NOMO-1 treated with dmso at 0.1 percent for 144 hours (cell line): ENCODE results near the gene CXCL10.
A peak's percentile ranks its signal among the peaks of the same experiment; 100 is the strongest.
"Not testable (repeated sequence)": the region's sequence is repeated elsewhere in the genome, so short reads cannot be mapped to it uniquely, and the experiment has no call there.

ENCODE experiments used
- DNase-seq: peaks from one replicate; lab custom pipeline; 2025; ENCODE audit not compliant: unreplicated experiment; lab: John Stamatoyannopoulos, UW

Gene CXCL10

DNA sequence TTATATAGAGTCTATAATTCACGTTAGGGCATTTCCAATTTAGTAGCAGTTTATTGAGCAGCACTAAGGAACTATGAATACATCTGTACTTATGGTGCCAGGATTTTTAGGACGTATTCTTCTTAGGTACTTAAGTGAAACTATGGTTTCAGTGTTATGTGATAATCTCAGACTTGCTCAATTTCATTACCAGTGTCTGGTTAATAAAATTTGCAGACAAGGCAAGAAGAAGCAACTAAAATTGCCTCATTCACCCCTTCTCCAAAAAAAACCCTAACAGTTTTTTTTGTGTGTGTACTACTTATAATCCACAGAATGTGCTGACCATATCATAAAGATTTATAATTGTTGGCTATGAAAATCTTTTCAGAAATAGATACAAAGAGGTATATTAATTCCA lies 6.0 kb upstream of the CXCL10 start:
- no peak for DNase-seq

DNA sequence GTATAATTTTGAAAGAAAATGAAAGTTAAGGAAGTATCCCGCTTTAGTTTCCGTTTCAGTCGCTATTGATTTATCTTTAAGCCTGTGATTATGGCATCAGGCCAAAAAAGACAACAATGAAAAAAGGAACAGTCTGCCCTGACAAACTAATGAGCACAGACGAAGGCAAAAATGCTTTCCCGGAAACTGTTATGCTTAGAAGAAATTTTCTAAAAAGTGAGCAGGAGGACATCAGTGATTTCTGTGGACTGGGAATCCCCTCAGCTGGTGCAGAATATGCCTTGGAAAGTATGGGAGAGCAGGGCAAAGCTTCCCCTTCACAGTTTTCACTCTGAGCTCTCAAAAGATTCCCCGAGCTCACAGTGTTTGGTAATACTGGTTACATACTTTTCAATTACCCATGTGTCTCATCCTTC lies 5.1 kb upstream of the CXCL10 start:
- peak; percentile 39 for DNase-seq

DNA sequence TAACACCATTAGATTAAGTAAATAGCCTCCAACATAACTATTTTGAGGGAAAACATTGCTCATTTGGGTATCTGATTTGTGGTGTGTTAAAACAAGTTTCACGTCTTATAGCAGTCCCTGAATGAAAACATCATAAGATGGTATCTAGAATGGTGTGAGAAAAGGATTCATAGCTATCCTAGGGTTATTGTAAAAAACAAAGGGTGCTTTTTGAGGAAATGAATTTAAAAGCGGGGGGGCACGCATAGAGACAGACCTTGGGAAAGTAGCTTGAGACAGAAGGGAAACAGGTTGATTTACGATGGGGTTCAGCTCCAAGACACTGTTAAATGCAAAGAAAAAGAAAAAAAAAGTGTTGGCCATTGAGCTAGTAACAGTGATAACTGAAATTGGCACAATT lies 768 bp upstream of the CXCL10 start:
- DNase-seq: peak; percentile 44

DNA sequence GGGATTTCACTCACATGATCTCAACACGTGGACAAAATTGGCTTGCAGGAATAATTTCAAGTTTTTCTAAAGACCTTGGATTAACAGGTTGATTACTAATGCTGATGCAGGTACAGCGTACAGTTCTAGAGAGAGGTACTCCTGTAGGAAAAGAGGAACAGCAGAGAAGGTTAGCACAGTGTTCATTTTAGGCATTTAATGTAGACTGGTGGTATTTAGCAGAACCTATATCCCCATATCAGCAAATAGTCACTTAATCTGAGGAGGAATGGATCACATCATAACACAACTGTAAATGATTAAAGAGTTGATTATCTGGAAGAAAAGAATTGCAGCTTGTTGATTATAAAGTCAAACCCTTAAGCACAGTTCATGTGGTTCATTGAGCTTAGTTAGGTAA lies 620 bp downstream of the CXCL10 start:
- no peak for DNase-seq

DNA sequence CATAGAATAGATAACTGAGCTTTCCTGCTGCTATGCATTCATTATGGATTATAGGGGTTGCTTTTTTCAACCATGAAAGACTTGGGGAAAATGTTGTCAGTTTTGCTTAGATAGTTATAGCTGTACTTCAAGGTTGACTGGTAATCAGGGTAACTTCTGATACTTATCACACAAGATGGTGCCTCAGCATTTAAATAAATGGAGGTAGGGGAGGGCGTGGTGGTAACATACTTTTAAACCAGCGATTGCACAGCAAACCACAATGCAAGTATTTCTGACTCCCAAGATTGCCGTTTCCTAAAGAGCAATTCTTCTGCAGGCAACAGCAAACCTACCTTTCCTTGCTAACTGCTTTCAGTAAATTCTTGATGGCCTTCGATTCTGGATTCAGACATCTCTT lies 1.3 kb downstream of the CXCL10 start:
- DNase-seq: no peak

DNA sequence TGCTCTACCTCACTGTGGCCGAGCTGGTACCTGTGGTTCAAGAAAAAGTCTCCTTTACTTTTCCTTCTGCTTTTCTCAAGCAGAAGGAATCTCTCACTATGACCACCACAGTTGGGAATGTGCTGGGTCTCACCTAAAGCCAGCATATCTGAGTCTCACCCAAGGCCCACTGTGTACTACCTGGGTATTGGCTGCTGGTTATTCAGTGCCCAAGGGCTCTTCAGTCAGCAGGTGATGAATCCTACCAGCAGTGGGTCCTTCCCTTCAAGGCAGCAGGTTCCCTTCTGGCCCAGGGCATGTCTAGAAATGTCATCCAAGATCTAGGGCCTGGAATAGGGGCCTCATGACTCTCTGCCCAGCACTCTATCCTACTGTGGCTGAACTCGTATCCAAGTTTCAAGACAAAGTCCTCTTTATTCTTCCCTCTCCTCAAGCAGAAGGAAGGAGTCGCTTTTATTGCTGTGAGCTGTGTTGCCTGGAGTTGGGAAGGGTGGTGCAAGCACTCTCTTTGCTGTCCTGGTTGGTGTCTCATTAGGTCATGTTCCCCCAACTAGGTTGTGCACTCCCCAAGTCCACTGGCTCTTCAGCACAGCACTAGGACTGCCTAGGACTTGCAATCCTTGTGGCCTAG lies 6.1 kb downstream of the CXCL10 start:
- no peak for DNase-seq

DNA sequence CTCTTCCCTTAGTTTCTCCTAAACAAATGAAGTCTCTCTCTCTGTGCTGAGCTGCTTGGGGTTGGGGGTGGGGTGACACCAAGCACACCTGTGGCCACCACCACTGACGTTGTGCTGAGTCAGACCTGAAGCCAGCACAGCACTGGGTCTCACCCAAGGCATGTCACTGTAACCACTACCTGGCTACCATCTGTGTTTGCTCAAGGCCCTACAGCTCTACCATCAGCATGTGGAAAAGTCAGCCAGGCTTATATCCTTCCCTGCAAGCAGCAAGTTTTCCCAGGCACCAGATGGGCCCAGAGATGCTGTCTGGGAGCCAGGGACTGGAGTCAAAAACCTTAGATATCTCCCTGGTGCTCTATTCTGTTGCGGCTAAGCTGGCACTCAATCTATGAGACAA lies 6.9 kb downstream of the CXCL10 start:
- DNase-seq: no peak

DNA sequence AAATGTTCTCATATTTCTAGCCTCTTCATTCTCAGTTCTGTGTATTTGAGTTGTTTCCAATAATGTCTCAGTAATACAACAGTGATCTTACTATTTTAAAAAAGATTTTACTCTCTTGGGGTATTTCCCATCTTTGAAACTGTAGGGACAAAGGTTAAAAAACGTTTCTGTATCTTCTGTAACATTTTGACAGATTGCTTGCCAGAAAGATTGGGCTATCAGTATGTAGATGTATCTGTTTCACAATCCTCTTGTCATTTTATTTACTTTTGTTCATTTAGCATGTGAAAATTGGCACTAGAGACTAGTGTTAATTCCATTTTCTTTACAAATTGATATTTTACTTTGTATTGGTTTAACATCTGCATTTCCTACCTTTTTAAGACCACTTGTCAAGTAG lies 9.8 kb downstream of the CXCL10 start:
- DNase-seq: no peak

DNA sequence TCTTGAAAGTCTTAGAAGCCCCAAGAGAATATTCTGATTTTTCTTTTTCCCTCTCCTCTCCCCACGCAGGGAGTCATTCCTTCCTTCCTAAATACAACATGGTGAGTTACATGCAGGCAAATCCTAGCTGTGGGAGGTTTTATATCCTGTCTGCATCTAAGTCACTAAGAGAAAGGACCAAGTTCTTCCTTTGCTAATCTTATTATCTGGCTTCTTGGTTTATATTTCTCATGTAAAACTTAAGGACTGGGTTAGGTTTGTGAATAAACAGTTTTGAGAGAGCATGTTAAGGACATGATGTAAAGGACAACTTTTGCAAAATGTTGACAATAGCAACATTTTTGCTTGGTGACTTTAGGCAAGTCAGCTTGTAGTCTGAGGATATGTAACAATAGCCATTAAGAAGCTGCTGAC lies 10.9 kb downstream of the CXCL10 start:
- no peak for DNase-seq

DNA sequence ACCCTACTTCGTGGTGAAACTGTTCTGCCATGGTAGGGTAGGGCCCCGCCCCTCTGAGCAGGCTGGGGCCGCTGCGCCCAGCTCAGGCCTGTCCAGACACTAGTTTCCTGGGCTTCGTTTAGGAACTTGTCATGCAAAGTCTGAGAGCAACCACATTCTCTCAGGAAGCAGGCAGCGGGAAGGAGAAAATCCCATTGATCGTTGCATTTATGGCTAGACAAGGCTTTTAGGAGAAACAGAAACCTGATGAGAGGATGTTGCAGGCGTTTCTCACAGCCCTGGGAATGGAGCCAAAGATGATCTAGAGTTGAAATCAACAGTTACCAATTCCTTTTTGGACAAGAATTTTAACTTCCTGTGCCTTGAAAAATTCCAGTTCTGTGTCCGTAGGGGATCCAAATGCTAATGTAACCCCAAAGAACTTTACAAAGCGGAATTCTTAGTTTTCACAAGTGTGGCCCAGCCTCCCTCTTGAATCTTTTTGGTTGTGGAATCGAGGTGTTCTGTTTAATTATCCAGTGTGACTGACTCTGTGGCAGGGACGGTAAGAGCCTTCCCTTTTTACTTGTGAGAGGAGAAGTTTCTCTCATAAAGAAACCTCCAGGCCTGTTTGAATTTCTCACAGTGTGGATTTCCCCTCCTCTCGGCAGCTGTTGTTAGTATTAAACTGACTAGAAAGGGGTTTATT lies 11.5 kb downstream of the CXCL10 start:
- peak; percentile 17 for DNase-seq

DNA sequence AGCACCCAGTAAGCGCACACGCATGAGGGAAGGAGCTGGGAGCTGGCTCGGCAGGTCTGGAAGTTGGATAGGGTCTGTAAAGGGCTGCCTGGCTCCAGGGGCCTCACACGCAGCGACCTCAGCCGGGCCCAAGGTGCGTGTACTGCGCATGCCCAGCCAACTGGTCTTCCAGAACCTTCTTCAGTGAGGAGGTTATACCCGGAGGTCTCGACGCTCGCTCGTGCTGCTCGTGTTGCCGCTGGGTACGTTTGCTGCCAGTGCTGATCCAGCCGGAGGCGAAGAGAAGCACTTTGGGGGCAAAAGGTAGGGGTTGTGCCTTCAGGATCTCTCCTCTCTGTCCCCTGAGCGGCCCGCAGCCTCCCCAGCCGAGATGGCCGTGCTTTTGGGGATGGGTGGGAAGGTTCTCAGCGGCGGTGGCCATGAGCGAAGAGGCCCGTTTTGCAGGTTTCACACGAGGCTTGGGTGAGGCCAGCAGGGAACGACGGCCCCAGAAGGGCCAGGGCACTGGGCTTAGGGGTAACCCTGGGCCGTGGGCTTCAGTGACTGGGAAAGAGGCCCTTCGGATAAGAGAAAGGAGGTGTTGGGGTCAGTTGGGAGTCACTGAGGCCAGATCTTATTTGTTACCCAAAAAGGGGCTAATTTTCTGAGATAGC lies 12.2 kb downstream of the CXCL10 start:
- DNase-seq: no peak

DNA sequence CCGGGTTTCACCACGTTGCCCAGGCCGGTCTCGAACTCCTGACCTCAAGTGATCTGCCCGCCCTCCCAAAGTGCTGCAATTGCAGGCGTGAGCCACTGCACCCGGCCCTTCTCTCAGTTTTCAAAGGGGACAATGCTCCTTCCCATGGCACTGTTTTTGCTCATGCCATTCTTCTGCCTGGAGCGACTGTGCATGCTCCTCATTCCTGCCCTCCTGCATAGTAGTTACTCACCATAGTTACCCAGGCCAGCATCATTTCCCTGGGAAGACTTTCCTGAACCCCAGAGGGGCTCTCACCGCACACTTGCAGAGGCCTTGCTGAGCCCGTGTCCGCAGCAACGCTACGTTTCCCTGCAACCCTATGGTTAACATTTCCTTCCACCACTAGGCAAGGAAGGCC lies 12.7 kb downstream of the CXCL10 start:
- no peak for DNase-seq

DNA sequence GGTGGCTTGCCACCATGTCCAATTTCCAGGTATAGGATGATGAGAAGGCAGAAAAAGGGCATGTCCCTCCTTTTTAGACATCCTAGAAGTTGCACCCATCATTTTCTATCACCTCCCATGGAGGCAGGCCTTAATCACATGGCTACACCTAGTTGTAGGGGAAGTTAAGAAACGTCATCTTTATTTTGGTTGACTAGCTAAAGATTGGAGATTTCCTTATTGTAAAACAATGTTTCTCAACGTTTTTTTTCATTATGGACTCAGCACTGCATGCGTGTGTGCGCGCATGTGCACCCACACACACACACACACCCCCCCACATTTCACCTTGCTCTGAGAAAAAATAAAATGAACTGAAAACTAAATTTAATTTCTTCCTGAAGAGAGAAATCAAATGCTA lies 14.0 kb downstream of the CXCL10 start:
- DNase-seq: no peak

DNA sequence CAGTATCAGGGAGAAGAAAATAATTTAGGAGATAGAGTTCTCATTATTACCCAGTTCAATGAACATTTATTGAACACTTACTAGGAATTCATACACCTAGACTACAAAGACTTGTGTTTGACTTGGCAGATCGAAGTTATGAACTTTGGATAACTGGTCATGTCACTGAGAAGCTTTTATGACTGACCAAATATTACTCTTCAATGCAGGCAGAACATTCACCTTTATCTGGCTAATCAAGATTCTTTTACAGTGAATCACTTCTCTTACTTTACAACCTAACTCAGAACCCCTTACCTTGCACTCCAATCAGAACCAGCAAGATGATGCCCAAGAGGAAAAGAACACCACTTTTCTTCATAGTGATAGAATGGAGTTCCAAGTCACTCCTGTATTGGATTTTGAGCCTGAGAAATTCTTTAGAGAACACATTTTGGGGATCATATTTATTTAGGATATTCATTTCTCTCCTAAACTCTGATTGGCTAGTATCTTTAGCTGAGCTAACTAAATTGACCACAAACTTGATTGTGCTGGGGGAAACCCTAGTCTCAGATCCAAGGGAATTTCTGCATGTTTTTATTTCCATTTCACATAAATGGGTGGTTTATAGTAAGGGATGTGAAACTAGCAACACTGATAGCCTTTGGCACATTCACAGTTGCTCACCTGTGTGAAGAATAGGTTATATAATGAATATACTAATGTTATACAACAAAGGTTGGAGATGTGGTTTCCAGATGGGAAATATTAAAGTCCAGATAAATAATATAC lies 16.0 kb downstream of the CXCL10 start, which contains the start of gene CXCL9:
Gene CXCL9, minus strand, starts transcription at position 421 of the 774 bp plus-strand sequence. Its CDS starts 60 bp downstream, at position 361.
- no peak for DNase-seq

DNA sequence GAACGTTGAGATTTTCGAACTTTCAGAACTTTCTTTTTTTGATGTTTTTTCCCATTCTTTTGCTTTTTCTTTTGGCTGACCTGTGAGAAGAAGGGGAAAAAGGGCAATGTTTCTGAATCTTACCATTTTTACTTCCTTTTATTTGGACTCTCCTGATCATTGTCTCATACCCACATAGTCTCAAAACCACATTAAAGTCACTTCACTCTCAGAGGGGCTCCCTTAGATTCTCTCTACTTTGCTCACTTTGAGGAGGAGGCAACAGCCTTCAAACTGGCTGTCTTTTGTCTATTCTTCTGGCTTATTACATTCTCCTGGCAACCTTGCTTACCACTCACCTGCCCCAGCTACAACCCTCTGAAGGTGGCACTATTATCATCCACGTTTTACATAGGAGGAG lies 19.7 kb downstream of the CXCL10 start:
- DNase-seq: no peak

DNA sequence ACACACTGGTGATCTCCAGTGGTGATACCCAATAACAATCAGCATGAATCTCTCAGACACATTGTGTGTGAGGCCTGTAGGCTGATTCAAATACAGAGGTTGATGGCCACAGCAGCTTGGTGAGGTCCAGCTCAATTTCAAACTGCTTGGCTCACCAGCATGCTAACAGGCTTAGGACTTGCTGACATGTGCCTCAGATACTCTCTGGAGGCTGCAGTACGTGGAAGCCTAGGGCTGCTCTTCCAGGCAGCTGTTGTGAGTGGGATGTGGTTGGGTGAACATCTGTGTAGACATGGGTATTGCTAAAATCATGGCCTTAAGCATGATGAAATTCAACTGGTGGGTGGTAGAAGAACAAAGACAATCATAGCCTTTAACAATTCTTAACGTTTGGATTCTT lies 20.3 kb downstream of the CXCL10 start:
- peak; percentile 14 for DNase-seq

DNA sequence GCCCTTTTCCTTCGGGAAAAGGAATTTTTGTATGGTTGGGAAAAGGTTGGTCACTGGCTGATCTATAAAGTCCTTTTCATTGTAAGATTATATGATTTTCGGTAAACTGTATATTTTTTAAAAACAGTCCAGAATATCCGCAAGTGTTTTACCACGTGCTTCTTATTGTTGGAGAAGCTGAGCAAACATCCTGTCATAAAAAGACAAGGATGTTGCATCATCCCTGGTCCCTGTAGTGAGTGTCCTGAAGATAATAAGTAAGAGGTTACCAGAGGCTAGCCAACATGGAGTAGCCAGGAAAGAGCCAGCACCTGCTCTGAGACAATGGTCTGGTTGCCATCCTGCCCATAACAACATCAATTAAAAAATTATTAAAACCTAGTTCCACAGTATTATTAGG lies 21.1 kb downstream of the CXCL10 start:
- peak; percentile 33 for DNase-seq

DNA sequence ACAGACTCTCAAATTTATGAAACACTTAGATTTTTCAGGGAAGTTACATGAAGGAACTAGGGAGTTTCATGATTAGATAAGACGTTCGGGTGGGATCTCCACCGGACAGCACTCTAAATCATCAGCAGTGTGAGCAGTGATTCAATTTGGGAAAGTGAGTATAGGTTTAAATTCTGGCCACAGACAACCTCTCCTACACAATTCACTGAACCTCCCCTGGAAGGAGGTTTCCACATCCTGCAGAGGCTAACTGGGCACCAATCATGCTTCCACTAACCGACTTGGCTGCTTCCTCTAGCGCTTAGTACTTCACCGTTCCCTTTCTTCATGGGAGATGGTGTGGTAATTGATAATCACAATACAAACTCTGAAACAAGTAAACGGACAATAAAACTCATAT lies 21.6 kb downstream of the CXCL10 start:
- peak; percentile 37 for DNase-seq

DNA sequence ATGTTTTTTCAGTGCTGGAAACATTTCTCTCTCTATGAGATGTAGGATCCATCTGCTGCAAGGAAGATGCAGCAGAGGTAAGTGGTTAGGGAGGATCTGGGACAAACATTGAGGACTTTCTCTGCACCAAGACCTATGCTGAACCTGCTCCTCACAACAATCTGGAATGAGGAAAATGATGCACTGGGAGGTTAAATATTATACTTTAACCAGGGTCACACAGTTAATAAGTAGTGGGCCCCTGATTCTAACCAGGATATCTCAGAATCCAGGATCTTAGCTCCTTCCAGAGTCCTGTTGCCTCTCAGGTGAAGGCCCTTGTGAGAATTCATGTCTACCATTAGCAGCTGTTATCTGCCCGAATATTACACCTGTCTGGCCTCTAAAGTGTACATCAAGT lies 23.0 kb downstream of the CXCL10 start:
- DNase-seq: no peak

DNA sequence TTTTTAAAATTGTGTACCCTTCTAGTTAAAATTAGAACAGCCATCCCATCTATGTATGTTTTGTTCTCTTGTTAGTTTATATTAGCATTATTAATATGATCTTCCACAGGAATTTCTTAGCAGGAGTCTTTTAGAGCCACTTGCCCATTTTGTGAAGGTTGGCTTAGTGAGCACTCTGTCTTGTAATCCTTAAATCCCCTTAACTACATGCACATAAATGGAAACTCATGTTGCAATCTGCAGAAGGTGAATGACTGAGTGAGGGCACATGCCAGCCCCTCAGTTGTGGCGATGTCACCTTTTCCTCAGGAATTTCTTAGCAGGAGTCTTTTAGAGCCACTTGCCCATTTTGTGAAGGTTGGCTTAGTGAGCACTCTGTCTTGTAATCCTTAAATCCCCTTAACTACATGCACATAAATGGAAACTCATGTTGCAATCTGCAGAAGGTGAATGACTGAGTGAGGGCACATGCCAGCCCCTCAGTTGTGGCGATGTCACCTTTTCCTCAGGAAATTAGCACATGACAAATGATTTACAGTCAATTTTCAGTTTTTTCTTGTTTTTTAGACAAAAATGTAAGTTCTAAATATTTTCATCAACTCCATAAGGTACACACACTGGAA lies 24.7 kb downstream of the CXCL10 start:
- not testable (repeated sequence) for DNase-seq

DNA sequence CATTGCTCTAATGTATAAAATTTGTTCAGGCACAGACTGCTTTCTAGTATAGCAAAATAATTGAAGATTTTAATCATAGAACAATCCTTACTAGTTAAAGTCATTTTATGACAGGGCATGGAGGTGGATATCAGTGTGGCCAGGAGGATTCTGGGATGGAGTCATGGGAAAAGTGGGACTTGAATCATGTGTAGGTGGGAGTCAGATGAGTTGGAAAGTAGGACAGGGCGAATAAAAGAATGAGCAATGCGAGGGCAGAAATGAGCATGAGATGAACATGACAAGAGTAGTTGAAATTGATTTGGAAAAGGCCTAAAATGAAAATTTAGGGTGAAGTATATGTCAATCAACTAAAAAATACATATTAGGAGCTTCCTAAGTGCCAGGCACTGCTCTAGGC lies 25.4 kb downstream of the CXCL10 start:
- DNase-seq: no peak
